ENCODE data around the gene MORF4L1.
A peak's percentile ranks its signal among the peaks of the same experiment; 100 is the strongest.
"Not testable (repeated sequence)": the region's sequence is repeated elsewhere in the genome, so short reads cannot be mapped to it uniquely, and the experiment has no call there.

The MORF4L1 gene

DNA sequence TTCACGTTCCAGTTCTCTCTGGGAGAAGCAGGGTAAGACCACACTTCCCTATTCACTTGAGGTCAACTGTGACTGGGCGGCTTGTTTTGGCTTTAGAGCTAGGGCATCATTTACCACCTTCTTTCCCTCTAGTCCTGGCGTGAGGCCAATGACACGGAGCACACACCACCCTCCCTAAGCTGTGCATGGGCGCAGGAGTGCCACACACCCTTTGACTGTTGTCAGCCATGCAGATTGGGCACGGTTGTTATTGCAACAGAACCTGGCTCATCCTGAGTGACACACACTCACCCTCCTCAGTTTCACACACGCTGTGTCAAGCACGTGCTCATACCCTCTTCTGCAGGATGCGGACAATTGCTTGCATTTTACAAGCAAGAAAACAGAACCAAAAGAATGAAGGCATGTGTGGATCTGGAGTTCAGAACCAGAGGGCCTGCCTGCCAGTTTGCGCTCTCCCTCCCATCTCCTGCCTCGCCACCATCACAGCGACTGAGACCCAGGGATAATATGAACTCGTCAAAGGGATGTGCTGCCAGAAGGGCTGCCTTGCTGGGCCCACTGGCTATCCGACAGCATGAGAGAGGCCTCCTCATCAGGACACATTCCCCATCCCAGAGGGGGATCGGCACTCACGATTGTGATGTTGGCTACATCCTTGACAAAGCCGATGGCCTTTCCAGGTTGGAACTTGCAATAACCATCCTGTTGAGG is 54.5 kb downstream of the MORF4L1 start:
- DNase-seq = no peak

DNA sequence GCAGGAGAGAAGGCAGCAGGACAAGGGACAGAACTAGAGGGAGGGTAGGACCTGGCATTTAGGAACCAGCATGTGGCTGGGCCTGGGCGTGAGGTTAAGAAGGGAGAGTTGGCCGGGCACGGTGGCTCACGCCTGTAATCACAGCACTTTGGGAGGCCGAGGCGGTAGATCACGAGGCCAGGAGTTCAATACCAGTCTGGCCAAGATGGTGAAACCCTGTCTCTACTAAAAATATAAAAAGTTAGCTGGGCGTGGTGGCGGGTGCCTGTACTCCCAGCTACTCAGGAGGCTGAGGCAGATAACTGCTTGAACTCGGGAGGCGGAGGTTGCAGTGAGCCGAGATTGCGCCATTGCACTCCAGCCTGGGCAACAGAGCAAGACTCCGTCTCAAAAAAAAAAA is 55.5 kb downstream of the MORF4L1 start:
- not testable (repeated sequence) for DNase-seq

DNA sequence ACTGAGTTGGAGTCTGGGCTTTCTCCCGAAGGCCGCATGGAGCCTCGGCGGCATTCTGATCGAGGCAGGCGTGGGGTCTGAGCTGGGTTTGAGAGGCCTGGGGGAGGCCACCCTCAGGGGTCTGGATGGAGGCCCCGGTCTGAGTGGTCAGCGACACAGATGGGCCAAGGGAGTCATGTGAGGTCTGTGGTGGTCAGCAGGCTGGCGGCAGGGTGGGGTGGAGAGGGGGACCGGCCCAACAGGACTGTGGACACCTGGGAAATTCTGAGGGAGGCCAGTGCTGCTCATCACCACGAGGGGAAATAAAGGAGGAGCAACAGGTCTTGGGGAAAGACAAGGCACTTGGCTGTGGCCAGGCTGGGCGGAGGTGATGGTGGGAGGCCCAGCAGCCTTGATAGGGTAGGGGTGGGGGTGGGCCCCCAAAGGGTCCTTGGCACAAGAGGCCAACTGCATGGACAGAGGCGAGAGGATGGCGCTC is 56.0 kb downstream of the MORF4L1 start:
- no peak for DNase-seq

DNA sequence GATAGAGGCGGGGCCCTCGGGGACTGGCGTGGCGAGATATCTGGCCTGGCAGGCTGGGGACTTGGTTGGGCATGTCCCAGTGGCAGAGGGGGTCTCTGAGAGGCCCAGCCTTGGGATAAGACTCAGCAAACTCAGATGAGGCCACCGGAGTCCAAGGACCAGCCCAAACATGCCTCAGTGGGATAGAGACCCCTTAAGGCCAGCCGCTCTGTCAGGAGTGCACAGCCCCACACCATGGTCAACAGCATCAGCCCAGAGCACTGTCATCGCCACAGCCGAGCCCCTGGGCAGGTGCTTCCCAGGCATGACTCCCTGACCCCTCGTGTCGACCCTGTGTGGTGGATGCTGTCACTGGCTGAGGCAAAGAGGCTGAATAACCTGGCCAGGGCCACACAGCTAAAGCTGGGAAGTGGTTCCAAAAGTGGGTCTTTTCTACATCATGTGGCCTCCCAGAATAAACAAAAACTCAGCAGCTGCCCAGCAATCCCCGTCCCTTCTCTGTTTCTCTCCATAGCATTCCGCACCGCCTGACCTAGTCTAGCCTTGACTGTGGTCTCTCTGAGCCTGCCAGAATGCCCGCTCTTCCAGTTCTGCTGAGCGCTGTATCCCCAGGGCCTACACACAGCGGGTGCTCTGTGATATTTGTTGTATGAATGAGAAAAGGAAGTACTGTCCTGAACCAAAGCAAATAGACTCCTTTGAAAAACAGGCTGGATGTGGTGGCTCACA is 57.0 kb downstream of the MORF4L1 start:
- DNase-seq = no peak

DNA sequence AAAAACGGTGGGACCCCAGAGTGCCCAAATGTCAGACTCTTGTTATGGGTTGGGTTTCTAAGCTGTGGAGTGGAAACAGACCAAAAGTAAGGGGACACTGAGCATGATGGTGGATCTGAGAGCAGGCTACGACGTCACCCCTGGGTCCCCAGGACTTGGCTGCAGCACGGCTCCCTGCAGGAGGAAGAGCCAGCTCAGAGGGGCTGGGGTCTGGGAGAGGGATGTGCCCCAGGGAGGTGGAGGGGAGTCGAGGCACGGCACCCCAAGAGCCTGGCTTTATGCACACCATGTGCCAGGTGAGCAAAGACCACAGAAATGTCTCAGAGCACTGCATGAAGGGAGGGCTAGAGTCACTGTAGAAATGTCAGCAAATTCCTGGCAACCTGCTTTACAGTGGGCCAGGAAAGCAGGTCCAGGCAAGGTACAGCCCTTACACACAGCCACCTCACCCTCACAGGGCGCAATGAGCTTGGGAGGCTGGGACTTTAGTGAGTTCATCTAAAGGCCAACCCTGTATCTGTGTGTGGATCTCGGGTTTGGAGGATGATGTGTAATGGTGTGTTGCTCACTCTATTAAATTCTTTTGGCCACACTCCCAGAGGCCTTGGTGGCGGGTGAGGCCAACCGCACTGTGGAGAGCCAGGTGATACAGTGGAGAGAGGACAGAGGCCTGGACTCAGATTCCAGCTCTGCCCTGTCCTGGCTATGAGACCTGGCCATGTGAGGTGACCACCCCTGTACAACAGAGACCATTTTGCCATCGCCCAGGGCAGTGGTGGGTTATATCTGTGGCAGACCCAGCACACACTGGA is 58.1 kb downstream of the MORF4L1 start:
- DNase-seq = peak; percentile 69

DNA sequence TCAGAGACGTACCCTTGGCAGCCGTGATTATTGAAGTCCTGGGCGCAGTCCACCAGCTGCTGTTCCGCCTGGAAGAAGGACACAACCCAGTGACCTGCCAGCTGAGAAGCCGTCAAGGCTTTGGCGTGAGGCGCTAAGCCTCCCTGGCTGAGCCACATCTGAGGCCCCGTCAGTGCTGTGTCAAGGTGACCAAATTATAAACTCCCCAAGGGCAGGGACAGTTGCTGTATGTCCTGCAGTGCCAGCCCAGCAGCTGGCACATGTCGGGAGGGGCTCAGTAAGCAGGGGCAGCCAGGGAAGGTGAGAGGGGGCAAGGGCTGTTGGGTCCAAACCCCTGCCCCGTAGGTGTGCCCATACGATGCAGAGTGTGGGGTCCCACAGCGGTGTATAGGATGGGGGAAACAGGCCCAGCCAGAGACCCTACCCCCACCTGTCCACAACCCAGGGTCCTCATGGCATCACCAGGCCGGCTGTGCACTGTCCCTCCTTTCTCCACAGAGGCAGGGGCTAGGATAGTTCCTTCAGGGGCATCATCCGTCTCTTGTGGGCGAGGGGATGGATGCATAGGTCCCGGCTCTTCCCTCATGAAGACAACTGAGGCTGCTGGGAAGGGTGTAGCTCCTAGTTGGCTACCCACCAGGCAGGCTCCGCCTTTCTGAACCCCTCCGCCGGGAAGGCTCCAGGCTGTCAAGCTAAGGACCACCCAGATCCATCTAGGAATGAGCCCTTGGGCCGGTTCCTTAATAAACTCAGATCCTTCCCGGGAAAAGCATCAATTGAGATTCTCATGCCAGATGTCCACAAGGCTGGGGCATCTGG is 59.0 kb downstream of the MORF4L1 start:
- DNase-seq = no peak

DNA sequence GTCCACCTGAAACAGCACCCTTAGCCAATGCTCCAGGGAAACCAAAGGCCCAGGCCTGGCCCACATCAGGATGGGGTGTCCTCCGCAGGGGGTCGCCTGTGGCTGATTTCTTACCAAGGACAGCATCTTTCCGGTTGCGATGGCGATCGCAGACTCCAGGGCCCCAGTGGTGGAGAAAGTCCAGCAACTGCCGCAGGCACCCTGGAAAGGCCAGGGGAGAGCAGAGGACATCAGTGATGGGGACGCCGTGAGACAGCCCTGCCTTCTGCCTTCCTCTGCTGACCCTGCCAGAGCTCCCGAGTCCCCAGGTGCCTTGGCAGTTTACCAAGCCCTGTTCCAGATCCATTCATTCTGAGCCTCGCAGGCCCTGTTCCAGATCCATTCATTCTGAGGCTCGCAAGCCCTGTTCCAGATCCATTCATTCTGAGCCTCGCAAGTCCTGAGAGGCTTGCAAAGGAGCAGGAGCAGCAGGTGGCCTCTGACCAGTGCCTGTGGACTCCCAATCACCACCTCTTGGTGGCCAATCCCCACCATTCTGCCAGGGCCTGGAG is 59.6 kb downstream of the MORF4L1 start:
- DNase-seq = no peak

DNA sequence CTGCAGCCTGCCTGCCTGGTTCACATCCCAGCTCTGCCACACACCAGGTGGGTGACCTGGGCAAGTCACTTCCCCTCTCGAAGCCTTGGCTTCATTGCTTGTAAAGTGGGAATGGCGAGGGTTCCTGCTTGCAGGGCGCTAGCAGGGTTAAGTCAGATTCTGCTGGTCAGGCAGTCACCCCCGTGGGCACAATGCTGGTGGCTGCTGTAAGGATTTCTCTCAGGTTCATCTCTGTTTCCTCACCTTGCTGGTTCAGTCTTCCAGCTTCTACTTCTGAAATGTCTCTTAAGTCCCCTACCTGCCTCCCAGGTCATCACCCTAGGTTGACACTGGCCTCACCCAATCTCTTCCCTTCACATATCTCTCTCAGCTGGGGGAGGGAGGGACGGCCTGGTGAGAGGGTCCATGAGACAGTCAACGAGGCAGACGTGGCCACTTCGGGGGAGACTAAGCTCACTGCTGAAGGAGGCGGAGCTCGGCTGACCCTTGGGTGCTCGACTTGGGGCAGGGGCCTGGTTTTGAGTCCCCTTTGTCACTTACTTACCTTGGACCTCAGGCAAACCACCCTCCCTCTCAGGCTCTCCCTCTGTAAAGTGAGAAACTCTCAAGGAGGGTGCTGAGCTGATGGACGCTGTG is 60.6 kb downstream of the MORF4L1 start:
- no peak for DNase-seq

DNA sequence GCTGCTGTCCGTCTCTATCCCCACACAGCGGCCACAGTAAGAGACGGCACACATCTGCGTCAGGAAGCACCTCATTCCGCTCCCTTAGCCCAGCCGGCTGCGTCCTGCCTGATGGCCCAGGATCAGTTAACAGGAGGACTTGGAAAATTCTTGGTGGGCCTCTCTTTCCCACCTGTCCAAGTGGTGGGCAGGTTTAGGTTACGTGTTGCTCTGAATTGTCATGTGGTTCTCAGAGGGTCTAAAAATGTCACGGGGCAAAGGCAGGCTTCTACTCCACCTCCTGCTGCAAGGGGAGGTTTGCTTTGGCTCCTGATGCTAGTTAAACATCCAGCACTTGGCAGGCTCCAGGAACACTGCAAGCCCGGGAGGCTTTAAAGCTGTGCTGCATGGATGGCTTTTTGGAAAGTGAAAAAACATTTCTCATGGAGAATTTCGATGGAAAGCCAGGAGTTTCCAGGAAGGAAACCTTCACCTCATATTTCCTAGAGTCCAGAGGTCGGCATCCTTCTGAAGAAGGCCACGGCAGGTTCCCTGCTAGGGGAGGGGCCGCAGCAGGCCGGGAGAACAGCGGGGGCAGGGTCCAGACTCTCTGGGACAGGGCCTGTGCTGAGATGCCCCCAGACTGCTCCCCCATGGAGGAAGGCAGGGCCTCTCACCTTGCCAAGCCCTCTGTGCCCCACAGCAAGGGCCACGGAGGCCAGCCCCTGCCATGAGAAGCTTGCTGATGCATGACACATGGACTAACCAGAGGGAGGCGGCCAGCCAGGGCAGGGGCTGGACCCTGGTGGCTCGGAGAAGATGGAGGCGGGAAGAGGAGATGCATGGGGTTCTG is 61.3 kb downstream of the MORF4L1 start:
- peak; percentile 86 for DNase-seq

DNA sequence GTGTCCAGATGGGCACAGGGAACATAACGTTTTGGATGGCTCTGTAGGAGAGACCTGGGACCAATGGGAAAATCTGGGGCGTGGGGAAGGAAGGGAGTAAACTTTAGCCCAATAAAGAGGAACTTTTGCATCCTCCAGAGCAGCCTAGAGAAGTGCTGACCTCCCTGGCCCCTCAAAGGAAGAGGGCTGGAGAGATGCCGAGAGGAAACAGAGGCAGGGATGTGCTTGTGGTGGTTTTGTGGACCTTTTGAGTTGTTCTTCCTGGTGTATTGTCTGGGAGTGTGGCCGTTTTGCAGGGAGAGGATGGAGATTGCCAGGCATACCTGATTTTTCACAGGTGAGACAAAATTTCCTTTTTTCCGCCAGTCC is 61.9 kb downstream of the MORF4L1 start:
- DNase-seq = no peak

DNA sequence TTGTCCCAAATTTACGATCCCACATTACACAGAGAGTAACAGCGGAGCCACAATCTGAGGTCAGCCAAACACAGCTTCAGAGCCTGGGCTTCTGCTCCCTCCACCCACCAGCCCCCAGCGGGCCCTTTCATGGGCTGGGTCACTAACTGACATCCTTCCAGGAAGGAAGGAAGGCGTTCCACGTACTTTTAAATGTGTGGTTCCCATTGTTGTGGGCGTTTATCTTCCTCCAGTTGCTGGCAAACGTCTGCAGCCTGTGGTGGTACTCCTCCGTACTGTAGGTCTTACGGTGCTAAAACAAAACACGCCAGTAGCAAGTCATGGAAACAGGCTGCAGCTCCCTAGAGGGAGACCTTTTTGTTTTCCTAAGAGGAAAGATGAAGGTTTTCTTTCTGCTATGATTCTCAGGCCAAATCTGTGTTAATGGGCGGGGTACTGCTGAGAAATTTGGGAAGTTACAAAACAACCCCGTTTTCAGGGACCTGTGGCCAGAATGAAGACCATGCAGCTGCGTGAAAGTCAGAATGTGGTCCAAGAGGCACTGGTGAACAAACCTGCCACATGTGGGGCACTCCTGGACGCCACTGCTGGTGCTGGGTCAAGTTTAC is 64.5 kb downstream of the MORF4L1 start:
- DNase-seq = no peak

DNA sequence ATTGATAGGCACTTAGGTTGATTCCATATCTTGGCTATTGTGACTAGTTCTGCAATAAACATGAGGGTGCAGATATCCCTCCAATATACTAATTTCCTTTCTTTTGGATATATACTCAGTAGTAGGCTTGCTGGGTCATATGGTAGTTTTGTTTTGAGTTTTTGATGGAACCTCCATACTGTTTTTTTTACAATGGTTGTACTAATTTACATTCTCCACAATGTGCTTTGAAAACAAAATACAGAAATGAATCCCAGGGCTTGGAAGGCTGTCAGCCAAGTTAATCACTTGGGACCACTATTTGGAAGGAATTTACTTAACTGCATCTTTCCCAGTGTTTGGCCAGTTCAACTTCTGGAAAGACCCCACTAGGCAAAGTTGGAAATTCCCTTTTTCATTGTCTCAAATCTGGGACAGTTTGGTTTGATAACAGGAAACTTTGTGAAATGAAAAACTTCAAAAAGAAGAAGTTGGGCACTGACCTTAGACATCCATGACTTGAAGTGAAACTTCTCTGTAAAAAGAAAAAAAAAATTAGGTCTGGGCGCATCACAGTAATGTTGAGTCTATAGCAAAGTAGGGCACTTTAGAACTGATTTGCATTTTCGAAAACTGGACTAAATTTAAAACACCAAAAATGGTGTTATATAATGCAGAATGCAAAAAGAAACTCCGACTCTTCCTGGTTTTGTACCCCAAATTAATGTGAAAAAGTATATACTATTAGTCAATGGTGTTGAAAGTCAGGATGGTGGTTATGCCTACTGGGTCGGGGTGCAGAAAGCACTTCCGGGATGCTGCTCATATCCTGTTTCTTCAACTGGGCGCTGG is 66.2 kb downstream of the MORF4L1 start:
- no peak for DNase-seq

DNA sequence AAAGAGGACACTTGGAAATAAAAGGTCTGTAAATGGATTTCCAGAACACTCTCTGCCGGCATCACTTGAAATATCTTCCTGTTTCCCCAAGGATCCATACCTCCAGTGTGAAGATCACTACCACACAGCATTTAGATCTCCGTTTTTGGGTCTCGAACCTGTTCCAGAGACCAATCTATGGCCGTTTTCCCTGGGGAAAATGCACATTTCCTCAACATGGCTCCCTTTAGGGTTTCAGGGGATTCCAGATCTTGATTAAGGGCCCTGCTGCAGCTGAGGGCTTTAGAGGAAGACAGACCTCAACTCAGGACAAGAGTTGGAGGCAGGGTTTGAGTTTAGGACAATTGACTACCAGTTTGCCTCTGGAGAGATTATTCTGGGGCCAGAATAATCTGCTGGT is 70.1 kb downstream of the MORF4L1 start:
- DNase-seq = no peak

DNA sequence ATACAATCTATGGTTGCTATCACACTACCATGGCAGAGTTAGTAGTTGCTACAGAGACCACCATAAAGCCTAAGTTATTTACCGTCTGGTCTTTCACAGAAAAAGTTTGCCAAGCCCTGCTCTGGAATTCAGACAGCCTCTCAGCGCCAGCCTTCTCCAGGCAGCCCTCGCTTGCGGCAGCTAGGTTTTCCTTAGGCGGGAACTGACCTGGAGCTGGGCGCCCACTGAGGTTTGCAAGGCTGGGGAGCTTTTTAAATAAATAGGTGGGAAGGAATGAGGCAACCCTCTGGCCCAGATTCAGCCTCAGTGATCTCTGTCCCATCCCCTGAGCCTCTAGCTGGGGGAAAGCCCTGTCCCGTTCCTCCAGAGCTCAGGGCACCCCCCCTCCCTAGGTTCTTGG is 71.0 kb downstream of the MORF4L1 start:
- DNase-seq = peak; percentile 70

DNA sequence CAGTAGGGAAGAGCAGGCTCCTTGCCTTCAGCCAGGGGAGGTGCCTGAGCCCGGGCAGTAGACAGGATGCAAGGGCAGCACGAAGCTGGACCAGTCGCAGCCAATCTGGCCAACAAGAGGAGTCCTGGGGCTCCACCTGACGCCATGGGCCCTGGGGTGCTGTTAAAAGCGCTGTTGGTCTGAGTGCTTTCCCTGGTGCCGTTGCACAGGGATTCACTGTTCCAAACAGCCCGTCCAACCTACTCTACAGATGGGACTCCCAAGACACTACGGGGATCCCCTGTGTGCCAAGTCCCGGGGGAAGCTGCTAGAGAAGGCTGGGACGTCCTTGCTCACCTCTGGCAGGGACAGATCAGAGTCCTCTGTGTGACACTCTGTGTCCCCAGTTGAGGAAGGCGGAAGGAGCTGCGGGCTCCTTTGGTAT is 71.5 kb downstream of the MORF4L1 start:
- DNase-seq = no peak

DNA sequence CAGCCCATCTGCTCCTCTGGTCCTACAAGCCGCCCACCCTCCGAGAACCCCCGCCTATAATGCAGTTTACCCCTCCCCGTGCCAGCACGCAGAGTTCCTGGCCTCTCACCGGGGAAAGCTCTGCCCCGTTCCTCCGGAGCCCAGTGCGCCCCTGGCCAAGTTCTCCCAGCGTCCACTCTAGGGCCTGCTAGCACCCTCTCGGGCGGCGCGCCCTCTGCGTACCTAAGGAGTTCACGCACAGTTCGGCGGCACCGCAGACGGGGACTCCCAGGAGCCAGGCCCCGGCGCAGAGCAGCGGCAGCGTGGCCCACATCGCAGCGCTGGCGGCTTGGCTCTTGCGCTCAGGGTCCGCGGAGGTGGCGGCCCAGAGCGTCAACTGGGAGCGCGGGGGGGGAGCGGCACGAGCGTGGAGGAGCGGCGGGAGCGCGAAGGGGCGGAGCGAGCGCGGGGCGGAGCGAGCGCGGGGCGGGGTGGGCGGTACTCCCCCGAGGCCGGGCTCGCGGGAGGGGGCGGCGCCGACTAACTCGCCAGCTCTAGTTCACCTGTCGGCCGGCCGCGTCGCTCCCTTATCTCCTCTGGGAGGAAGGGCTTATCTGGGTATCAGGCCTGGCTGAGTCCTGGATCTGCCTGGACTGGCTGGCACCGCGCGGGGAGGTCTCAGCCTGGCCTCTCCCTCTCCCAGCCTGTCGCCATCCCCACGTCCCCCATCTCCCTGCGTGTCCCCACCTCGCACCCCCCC is 72.1 kb downstream of the MORF4L1 start, which contains the start of gene CTSH:
TSS of gene CTSH (minus strand) at position 378 of the 739 bp plus-strand sequence. CDS start at position 313, 65 bp downstream.
- DNase-seq = no peak

DNA sequence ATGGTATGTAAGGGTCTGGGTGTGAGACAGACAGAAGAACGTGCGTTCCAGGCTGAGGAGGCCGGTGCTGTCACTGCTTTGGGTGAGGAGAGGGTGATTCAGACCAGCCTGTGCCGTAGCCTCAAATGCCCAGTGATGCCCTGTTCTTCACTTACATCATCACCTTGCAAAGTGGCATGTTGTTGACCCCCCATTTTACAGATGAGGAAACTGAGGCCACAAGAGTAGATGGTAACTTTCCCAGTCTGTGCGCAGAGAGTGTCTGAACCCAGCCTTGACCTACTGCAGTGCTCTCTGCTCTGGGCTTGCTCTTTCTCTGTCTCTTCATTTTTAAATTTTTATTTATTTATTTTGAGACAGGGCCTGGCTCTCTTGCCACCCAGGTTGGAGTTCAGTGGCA is 73.8 kb downstream of the MORF4L1 start:
- DNase-seq = no peak

DNA sequence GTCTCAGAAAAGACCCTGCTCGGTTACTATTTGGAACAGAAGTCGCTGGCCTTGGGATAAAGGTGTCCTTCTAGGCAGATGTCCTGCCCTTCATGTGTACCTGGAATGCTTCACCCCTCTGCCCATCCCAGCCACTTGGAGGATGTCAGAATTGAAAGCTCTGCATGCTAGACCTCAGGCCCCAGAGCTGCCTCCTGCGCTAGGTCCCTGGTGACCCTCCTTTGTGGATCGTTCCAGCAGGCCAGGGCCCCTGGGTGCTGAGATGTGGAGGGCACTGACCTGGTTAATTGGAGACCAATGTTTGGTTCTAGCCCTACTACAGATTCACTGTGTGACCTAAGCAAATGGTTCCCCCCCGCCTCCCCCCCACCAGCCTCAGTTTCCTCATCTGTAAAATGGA is 74.8 kb downstream of the MORF4L1 start:
- DNase-seq = no peak
